Activated T-cell treated with anti-CD3 and anti-CD28 coated beads, Interleukin-2, amount 50 U/mL, for 72 hours (primary cell): ENCODE results near the gene POU2F2. TPM values are rescaled to one million over a fixed set of nuclear protein-coding genes. Genes with fewer than 3 reads are reported as not detected.
"Not testable (repeated sequence)": the region's sequence is repeated elsewhere in the genome, so short reads cannot be mapped to it uniquely, and the experiment has no call there.

ENCODE experiments used
- ATAC-seq, 2 donors: fragments of 150-1000 bp; cut with Tn5 transposase; replicated peaks in 1 of 2; 2 replicates each; pipeline ENCODE4 v1.10.0; 2021; ENCODE audit warnings: moderate library complexity in 2 of 2, mild to moderate bottlenecking in 1 of 2
- DNase-seq, 2 donors: peaks; one replicate each; pipeline ENCODE4 v3.0.0; 2021 to 2022; ENCODE audit warnings: mixed read lengths in 1 of 2
- H3K27ac Mint-ChIP-seq: one replicate; pipeline ENCODE4 v1.8.0; 2022; ENCODE audit warnings: mild to moderate bottlenecking, moderate library complexity, mixed read lengths
- H3K27me3 Mint-ChIP-seq: one replicate; pipeline ENCODE4 v1.8.0; 2022; ENCODE audit warnings: low read depth, mixed read lengths
- H3K36me3 Mint-ChIP-seq, 2 donors: one replicate each; pipeline ENCODE4 v1.8.0; 2022; ENCODE audit warnings: mixed read lengths in 2 of 2, mild to moderate bottlenecking in 1 of 2; ENCODE audit not compliant: insufficient read depth in 2 of 2
- H3K4me1 Mint-ChIP-seq: one replicate; pipeline ENCODE4 v1.8.0; 2022; ENCODE audit warnings: low read depth, mixed read lengths
- H3K4me3 Mint-ChIP-seq, 2 donors: one replicate each; pipeline ENCODE4 v1.8.0; 2022; ENCODE audit warnings: mild to moderate bottlenecking in 2 of 2, mixed read lengths in 2 of 2, moderate library complexity in 2 of 2
- H3K9me3 Mint-ChIP-seq, 2 donors: one replicate each; pipeline ENCODE4 v1.8.0; 2022; ENCODE audit warnings: mixed read lengths in 2 of 2
- total RNA-seq, 2 donors: library from RNA; stranded (reverse); gene quantifications; one replicate each; pipeline ENCODE4 v1.2.3, GENCODE V29; 2022

POU2F2 gene
- total RNA-seq, 2 donors from 2014 or later, result 45.0 to 56.0 TPM

GRCh38 chr19:42060117-42060516 is 72.1 kb downstream of the POU2F2 start:
- Mint-ChIP-seq H3K4me3 (no peak overlapping the region), H3K27me3 (no peaks in the 10 kb centered on the region), H3K27ac (no peak overlapping the region), H3K4me1 (no peaks in the 10 kb centered on the region), H3K9me3 (no peaks in the 10 kb centered on the region), H3K36me3 (no peaks in the 10 kb centered on the region)
- DNase-seq, result no peak
- no peak for ATAC-seq

- H3K4me3 Mint-ChIP-seq, result no peak overlapping the region
- H3K9me3 Mint-ChIP-seq, result no peaks in the 10 kb centered on the region
- no peak overlapping the region for H3K27ac Mint-ChIP-seq
- H3K4me1 Mint-ChIP-seq, result no peaks in the 10 kb centered on the region
- no peaks in the 10 kb centered on the region for H3K36me3 Mint-ChIP-seq
- DNase-seq, result no peak
- ATAC-seq, result no peak
- H3K27me3 Mint-ChIP-seq, result no peaks in the 10 kb centered on the region
These were observed 73.0 kb downstream of the POU2F2 start for GRCh38 chr19:42059196-42059595.

GRCh38 chr19:42057846-42058245 is 74.4 kb downstream of the POU2F2 start:
- Mint-ChIP-seq H3K27ac (no peak overlapping the region), H3K4me1 (no peaks in the 10 kb centered on the region), H3K9me3 (no peaks in the 10 kb centered on the region), H3K4me3 (no peak overlapping the region), H3K27me3 (no peaks in the 10 kb centered on the region), H3K36me3 (no peaks in the 10 kb centered on the region)
- ATAC-seq (no peak), DNase-seq (no peak)

- Mint-ChIP-seq H3K4me1 (peaks cover 19% of the 10 kb centered on the region), H3K27me3 (no peaks in the 10 kb centered on the region), H3K36me3 (no peaks in the 10 kb centered on the region), H3K27ac (no peak overlapping the region), H3K4me3 (no peak overlapping the region), H3K9me3 (no peaks in the 10 kb centered on the region)
- DNase-seq (no peak), ATAC-seq (no peak)
These were observed 78.0 kb downstream of the POU2F2 start for GRCh38 chr19:42054205-42054604.

- ATAC-seq (no peak), DNase-seq (no peak)
- no peak overlapping the region for H3K4me3 Mint-ChIP-seq
- H3K27ac Mint-ChIP-seq, result no peak overlapping the region
- H3K9me3 Mint-ChIP-seq, result no peaks in the 10 kb centered on the region
- peaks cover 25% of the 10 kb centered on the region for H3K4me1 Mint-ChIP-seq
- no peaks in the 10 kb centered on the region for H3K27me3 Mint-ChIP-seq
- H3K36me3 Mint-ChIP-seq, result no peaks in the 10 kb centered on the region
These were observed 79.0 kb downstream of the POU2F2 start for GRCh38 chr19:42053037-42053935.

GRCh38 chr19:42052241-42052863 is 79.9 kb downstream of the POU2F2 start:
- DNase-seq (no peak), ATAC-seq (no peak)
- no peaks in the 10 kb centered on the region for H3K27me3 Mint-ChIP-seq
- H3K27ac Mint-ChIP-seq, result no peak overlapping the region
- no peaks in the 10 kb centered on the region for H3K36me3 Mint-ChIP-seq
- peaks cover 25% of the 10 kb centered on the region for H3K4me1 Mint-ChIP-seq
- no peaks in the 10 kb centered on the region for H3K9me3 Mint-ChIP-seq
- H3K4me3 Mint-ChIP-seq, result peak overlapping the region; percentile 0 to 68

GRCh38 chr19:42051166-42052115 is 80.8 kb downstream of the POU2F2 start:
- H3K4me1 Mint-ChIP-seq, result peaks cover 25% of the 10 kb centered on the region
- peak overlapping the region; percentile 18 for H3K27ac Mint-ChIP-seq
- H3K4me3 Mint-ChIP-seq, result peak overlapping the region; percentile 4 to 68
- H3K9me3 Mint-ChIP-seq, result no peaks in the 10 kb centered on the region
- DNase-seq, result peak; percentile 71 to 82
- peak; percentile 96 to 98 for ATAC-seq
- H3K36me3 Mint-ChIP-seq, result no peaks in the 10 kb centered on the region
- H3K27me3 Mint-ChIP-seq, result no peaks in the 10 kb centered on the region

GRCh38 chr19:42048992-42049391 is 83.3 kb downstream of the POU2F2 start:
- Mint-ChIP-seq H3K36me3 (no peaks in the 10 kb centered on the region), H3K4me3 (peak overlapping the region; percentile 28 to 33), H3K4me1 (peaks cover 25% of the 10 kb centered on the region), H3K27me3 (no peaks in the 10 kb centered on the region), H3K9me3 (no peaks in the 10 kb centered on the region), H3K27ac (no peak overlapping the region)
- no peak for DNase-seq
- no peak for ATAC-seq

GRCh38 chr19:42045575-42045974 is 86.7 kb downstream of the POU2F2 start:
- Mint-ChIP-seq H3K36me3 (no peaks in the 10 kb centered on the region), H3K27ac (no peak overlapping the region), H3K9me3 (no peaks in the 10 kb centered on the region), H3K4me3 (no peak overlapping the region), H3K27me3 (no peaks in the 10 kb centered on the region), H3K4me1 (peaks cover 10% of the 10 kb centered on the region)
- DNase-seq (no peak), ATAC-seq (no peak)

- no peak for ATAC-seq
- Mint-ChIP-seq H3K4me1 (no peaks in the 10 kb centered on the region), H3K27ac (no peak overlapping the region)
These were observed 89.6 kb downstream of the POU2F2 start for GRCh38 chr19:42042455-42043170.

GRCh38 chr19:42040491-42040890 is 91.8 kb downstream of the POU2F2 start:
- not testable (repeated sequence) for DNase-seq, H3K27ac Mint-ChIP-seq, ATAC-seq, H3K9me3 Mint-ChIP-seq, H3K27me3 Mint-ChIP-seq, H3K36me3 Mint-ChIP-seq, H3K4me3 Mint-ChIP-seq, H3K4me1 Mint-ChIP-seq

More at GRCh38 chr19:42042455-42043170, 89.6 kb downstream of the POU2F2 start:
- no peaks in the 10 kb centered on the region for H3K36me3 Mint-ChIP-seq
- DNase-seq, result no peak
- no peak overlapping the region for H3K4me3 Mint-ChIP-seq
- no peaks in the 10 kb centered on the region for H3K27me3 Mint-ChIP-seq
- H3K9me3 Mint-ChIP-seq, result no peaks in the 10 kb centered on the region

GRCh38 chr19:42040031-42040430 is 92.2 kb downstream of the POU2F2 start:
- no peaks in the 10 kb centered on the region for H3K4me1 Mint-ChIP-seq
- ATAC-seq (no peak), DNase-seq (no peak)
- H3K9me3 Mint-ChIP-seq, result no peaks in the 10 kb centered on the region
- H3K27ac Mint-ChIP-seq, result no peak overlapping the region
- no peaks in the 10 kb centered on the region for H3K36me3 Mint-ChIP-seq
- no peaks in the 10 kb centered on the region for H3K27me3 Mint-ChIP-seq
- no peak overlapping the region for H3K4me3 Mint-ChIP-seq
